HEK293 (cell line): Measurements from ENCODE around the gene MON1B.

Source experiments
- CTCF ChIA-PET: fragments of 350-600 bp; formaldehyde crosslinking; extraction: SDS; loops from one replicate; lab custom pipeline; 2021; ENCODE audit warnings: antibody characterized with exemption; lab: Yijun Ruan, JAX
- POLR2A ChIA-PET: fragments of 300-600 bp; formaldehyde crosslinking; extraction: SDS; loops from one replicate; lab custom pipeline; 2020; ENCODE audit warnings: antibody characterized with exemption, inconsistent platforms; lab: Yijun Ruan, JAX
- H3K27ac ChIP-seq: fragments of 200-500 bp; sonication (Bioruptor generic); 2 replicates; pipeline ENCODE4 v1.5.1; 2014; ENCODE audit warnings: low read depth, low read length, control low read depth, inconsistent platforms; ENCODE audit errors: extremely low read depth
- H3K36me3 ChIP-seq, 2 experiments: fragments of 200-500 bp in 1 of 2; sonication (Bioruptor generic) in 1 of 2; 1 replicate in 1 of 2; 2 replicates in 1 of 2; pipeline ENCODE4 v1.5.1; 2014 to 2017; ENCODE audit warnings: inconsistent platforms in 2 of 2, low read length in 2 of 2; ENCODE audit not compliant: control insufficient read depth in 2 of 2, insufficient read depth in 1 of 2
- H3K4me1 ChIP-seq: fragments of 200-500 bp; sonication (Bioruptor generic); 2 replicates; pipeline ENCODE4 v1.5.1; 2014; ENCODE audit warnings: mild to moderate bottlenecking, low read length, inconsistent platforms; ENCODE audit not compliant: control insufficient read depth, insufficient read depth
- H3K4me3 ChIP-seq: 2 replicates; pipeline ENCODE4 v1.5.1; 2011; ENCODE audit warnings: low read depth, mild to moderate bottlenecking, control low read depth, low read length, moderate library complexity
- H3K9me3 ChIP-seq: fragments of 200-500 bp; sonication (Bioruptor generic); 2 replicates; pipeline ENCODE4 v1.5.1; 2014; ENCODE audit warnings: low read depth, low read length, inconsistent platforms; ENCODE audit not compliant: control insufficient read depth, insufficient read depth
- CTCF ChIP-seq: fragments of 450-650 bp; formaldehyde crosslinking; IDR thresholded peaks from 2 replicates; pipeline ENCODE4 v1.5.1; 2016; ENCODE audit warnings: missing biosample characterization, missing genetic modification characterization
- GLIS2 ChIP-seq: fragments of 450-650 bp; formaldehyde crosslinking; IDR thresholded peaks from 2 replicates; pipeline ENCODE4 v1.5.1; 2016; ENCODE audit warnings: missing biosample characterization, missing genetic modification characterization
- KLF9 ChIP-seq: fragments of 450-650 bp; formaldehyde crosslinking; IDR thresholded peaks from 2 replicates; pipeline ENCODE4 v1.5.1; 2016; ENCODE audit warnings: missing biosample characterization, missing genetic modification characterization, low read depth
- MYNN ChIP-seq: fragments of 450-650 bp; formaldehyde crosslinking; IDR thresholded peaks from 2 replicates; pipeline ENCODE4 v1.5.1; 2016; ENCODE audit warnings: missing biosample characterization, missing genetic modification characterization, borderline replicate concordance
- PRDM6 ChIP-seq: fragments of 450-650 bp; formaldehyde crosslinking; IDR thresholded peaks from 2 replicates; pipeline ENCODE4 v1.5.1; 2017; ENCODE audit warnings: missing biosample characterization, missing genetic modification characterization
- REPIN1 ChIP-seq: fragments of 450-650 bp; formaldehyde crosslinking; IDR thresholded peaks from 2 replicates; pipeline ENCODE4 v1.5.1; 2017; ENCODE audit warnings: missing biosample characterization, missing genetic modification characterization, low read depth
- ZBTB20 ChIP-seq: fragments of 450-650 bp; formaldehyde crosslinking; IDR thresholded peaks from 2 replicates; pipeline ENCODE4 v1.5.1; 2016; ENCODE audit warnings: missing biosample characterization, missing genetic modification characterization
- ZBTB8A ChIP-seq: fragments of 450-650 bp; formaldehyde crosslinking; IDR thresholded peaks from 2 replicates; pipeline ENCODE4 v1.5.1; 2016; ENCODE audit warnings: missing biosample characterization, missing genetic modification characterization
- ZFP3 ChIP-seq: fragments of 450-650 bp; formaldehyde crosslinking; IDR thresholded peaks from 2 replicates; pipeline ENCODE4 v1.5.1; 2016; ENCODE audit warnings: low read depth, missing biosample characterization, missing genetic modification characterization
- ZNF16 ChIP-seq: fragments of 450-650 bp; formaldehyde crosslinking; IDR thresholded peaks from 2 replicates; pipeline ENCODE4 v1.5.1; 2016; ENCODE audit warnings: low read depth, missing biosample characterization, missing genetic modification characterization
- ZNF184 ChIP-seq: fragments of 450-650 bp; IDR thresholded peaks from 2 replicates; pipeline ENCODE4 v1.5.1; 2018; ENCODE audit warnings: missing biosample characterization, mild to moderate bottlenecking, missing genetic modification characterization
- ZNF211 ChIP-seq: fragments of 450-650 bp; formaldehyde crosslinking; IDR thresholded peaks from 2 replicates; pipeline ENCODE4 v1.5.1; 2016; ENCODE audit warnings: low read depth, missing biosample characterization, missing genetic modification characterization
- ZNF23 ChIP-seq: fragments of 450-650 bp; formaldehyde crosslinking; IDR thresholded peaks from 2 replicates; pipeline ENCODE4 v1.5.1; 2016; ENCODE audit warnings: missing biosample characterization, missing genetic modification characterization, borderline replicate concordance
- ZNF280C ChIP-seq: fragments of 450-650 bp; formaldehyde crosslinking; IDR thresholded peaks from 2 replicates; pipeline ENCODE4 v1.5.1; 2016; ENCODE audit warnings: missing biosample characterization, missing genetic modification characterization
- ZNF324 ChIP-seq: fragments of 450-650 bp; formaldehyde crosslinking; IDR thresholded peaks from 2 replicates; pipeline ENCODE4 v1.5.1; 2016; ENCODE audit warnings: missing biosample characterization, missing genetic modification characterization
- ZNF37A ChIP-seq: fragments of 450-650 bp; IDR thresholded peaks from 2 replicates; pipeline ENCODE4 v1.5.1; 2018; ENCODE audit warnings: missing biosample characterization, missing genetic modification characterization
- ZNF404 ChIP-seq: fragments of 450-650 bp; formaldehyde crosslinking; IDR thresholded peaks from 2 replicates; pipeline ENCODE4 v1.5.1; 2017; ENCODE audit warnings: missing biosample characterization, missing genetic modification characterization
- ZNF510 ChIP-seq: fragments of 450-650 bp; formaldehyde crosslinking; IDR thresholded peaks from 2 replicates; pipeline ENCODE4 v1.5.1; 2018; ENCODE audit warnings: mild to moderate bottlenecking, missing genetic modification characterization, missing biosample characterization; ENCODE audit not compliant: insufficient replicate concordance
- ZNF558 ChIP-seq: fragments of 450-650 bp; formaldehyde crosslinking; IDR thresholded peaks from 2 replicates; pipeline ENCODE4 v1.5.1; 2016; ENCODE audit warnings: missing biosample characterization, missing genetic modification characterization
- ZNF600 ChIP-seq: fragments of 450-650 bp; formaldehyde crosslinking; IDR thresholded peaks from 2 replicates; pipeline ENCODE4 v1.5.1; 2016; ENCODE audit warnings: missing biosample characterization, missing genetic modification characterization
- ZNF670 ChIP-seq: fragments of 450-650 bp; formaldehyde crosslinking; IDR thresholded peaks from 2 replicates; pipeline ENCODE4 v1.5.1; 2016; ENCODE audit warnings: missing biosample characterization, missing genetic modification characterization, low read depth
- TF ChIP-seq, protein P1 (sequence below): IDR thresholded peaks from 2 replicates; pipeline ENCODE4 v1.6.1; 2011; ENCODE audit warnings: mild to moderate bottlenecking, low read depth, low read length, borderline replicate concordance

The MON1B gene

GRCh38 chr16:77194295-77195231, 3.6 kb downstream of the MON1B start:
- no peak for TF ChIP-seq GLIS2
- no peak for TF ChIP-seq ZBTB20
- TF ChIP-seq ZNF324: no peak
- TF ChIP-seq ZNF16 (tag by site-specific recombination): no peak
- no peak for TF ChIP-seq KLF9 (tag by site-specific recombination)
- no peak for TF ChIP-seq ZNF510
- TF ChIP-seq MYNN (tag by site-specific recombination): no peak
- TF ChIP-seq, all 188 proteins: peak for 0
- Histone ChIP-seq H3K36me3 (peaks cover 0 to 60% of the 10 kb centered on the region in 2 experiments; a peak in 2 of 3 replicates), H3K27ac (no peak overlapping the region), H3K9me3 (no peaks in the 10 kb centered on the region), H3K4me1 (no peaks in the 10 kb centered on the region), H3K4me3 (no peak overlapping the region)
- ChIA-PET CTCF (no interaction called here), POLR2A (no interaction called here)

GRCh38 chr16:77195411-77195810, 4.4 kb downstream of the MON1B start:
- no peaks in the 10 kb centered on the region for H3K9me3 ChIP-seq
- no peak overlapping the region for H3K27ac ChIP-seq
- no peaks in the 10 kb centered on the region for H3K4me1 ChIP-seq
- peaks cover 0 to 63% of the 10 kb centered on the region in 2 experiments; a peak in 2 of 3 replicates for H3K36me3 ChIP-seq
- ChIA-PET POLR2A (no interaction called here), CTCF (no interaction called here)
- no peak overlapping the region for H3K4me3 ChIP-seq
- TF ChIP-seq CTCF (tag by site-specific recombination) (no peak), ZNF404 (tag by site-specific recombination) (no peak), ZNF670 (tag by site-specific recombination) (no peak), MYNN (tag by site-specific recombination) (no peak)

DNA sequence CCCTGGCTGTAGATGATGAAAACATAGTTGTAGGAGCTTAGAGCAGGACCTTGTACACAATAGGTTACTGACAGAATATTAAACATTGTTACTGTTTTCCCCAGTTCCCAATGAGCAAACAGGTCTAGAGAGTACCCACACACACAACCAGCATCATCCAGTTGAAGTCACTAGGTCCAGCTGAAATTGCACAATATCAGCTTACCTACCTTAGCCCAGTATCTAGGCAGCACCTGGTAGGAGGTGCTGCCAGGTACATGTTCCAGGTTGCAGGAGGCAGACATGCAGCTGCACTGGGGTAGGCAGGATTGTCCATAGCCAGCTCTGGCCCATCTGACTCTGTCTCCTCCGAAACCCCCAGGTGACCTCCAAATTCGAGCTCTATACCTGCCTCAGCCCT, 6.8 kb downstream of the MON1B start:
- no peak overlapping the region for H3K27ac ChIP-seq
- no peaks in the 10 kb centered on the region for H3K4me1 ChIP-seq
- H3K36me3 ChIP-seq: peaks cover 0 to 68% of the 10 kb centered on the region in 2 experiments; a peak in 2 of 3 replicates
- CTCF ChIA-PET: interaction anchor here (1.3 kb wide), 1 partner anchor 26 kb away, joined by 3 read pairs; no protein-coding TSS in a partner anchor
- no peak overlapping the region for H3K4me3 ChIP-seq
- POLR2A ChIA-PET: no interaction called here
- no peaks in the 10 kb centered on the region for H3K9me3 ChIP-seq
- no peak for TF ChIP-seq ZFP3 (tag by site-specific recombination)
- TF ChIP-seq ZNF280C (tag by site-specific recombination): no peak
- no peak for TF ChIP-seq ZNF600 (tag by site-specific recombination)
- TF ChIP-seq ZNF184: no peak
- no peak for TF ChIP-seq ZNF211 (tag by site-specific recombination)
- TF ChIP-seq PRDM6: no peak
- TF ChIP-seq, protein P1, sequence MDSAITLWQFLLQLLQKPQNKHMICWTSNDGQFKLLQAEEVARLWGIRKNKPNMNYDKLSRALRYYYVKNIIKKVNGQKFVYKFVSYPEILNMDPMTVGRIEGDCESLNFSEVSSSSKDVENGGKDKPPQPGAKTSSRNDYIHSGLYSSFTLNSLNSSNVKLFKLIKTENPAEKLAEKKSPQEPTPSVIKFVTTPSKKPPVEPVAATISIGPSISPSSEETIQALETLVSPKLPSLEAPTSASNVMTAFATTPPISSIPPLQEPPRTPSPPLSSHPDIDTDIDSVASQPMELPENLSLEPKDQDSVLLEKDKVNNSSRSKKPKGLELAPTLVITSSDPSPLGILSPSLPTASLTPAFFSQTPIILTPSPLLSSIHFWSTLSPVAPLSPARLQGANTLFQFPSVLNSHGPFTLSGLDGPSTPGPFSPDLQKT: no peak
- TF ChIP-seq ZBTB8A (tag by site-specific recombination): no peak
- no peak for TF ChIP-seq ZNF37A (tag by site-specific recombination)
- no peak for TF ChIP-seq ZNF558 (tag by site-specific recombination)
- TF ChIP-seq REPIN1: no peak
- TF ChIP-seq ZNF23 (tag by site-specific recombination): no peak
